ENCODE results near the gene RELL1. TPM values are rescaled to one million over a fixed set of nuclear protein-coding genes. Genes with fewer than 3 reads are reported as not detected.

The RELL1 gene
- total RNA-seq, 2 experiments from 2014 or later: 53.5 to 62.3 TPM

GRCh38 chr4:37678624-37679023 lies 7.6 kb downstream of the RELL1 start:
- peak overlapping the region; percentile 94 for H3K27ac ChIP-seq (ENCODE audit: low read depth, low read length, poor library complexity, severe bottlenecking)
- H3K9me3 ChIP-seq (ENCODE audit: low read length): no peaks in the 10 kb centered on the region
- peak overlapping the region; percentile 34 for H3K4me2 ChIP-seq (ENCODE audit: low read length)
- no peak for TF ChIP-seq CTCF (conservative IDR thresholded peaks at IDR 0.05; ENCODE audit: low read length)
- no peak for TF ChIP-seq EZH2phosphoT487 (IDR thresholded peaks at IDR 0.05; ENCODE audit: borderline replicate concordance, low read depth, low read length)
- no peak overlapping the region for H2AFZ ChIP-seq (ENCODE audit: low read length)
- no peak overlapping the region for H3K4me3 ChIP-seq (ENCODE audit: low read depth, low read length, poor library complexity, severe bottlenecking)
- ChIA-PET POLR2A (no interaction called here), CTCF (ENCODE audit: unreplicated experiment) (no interaction called here)
- H4K20me1 ChIP-seq (ENCODE audit: insufficient read depth, low read length): peaks cover 4% of the 10 kb centered on the region; the same call in 1 of the 2 replicates
- no peaks in the 10 kb centered on the region for H3K9me2 ChIP-seq (ENCODE audit: insufficient read depth, low read length)
- peaks cover 96% of the 10 kb centered on the region for H3K4me1 ChIP-seq (ENCODE audit: insufficient read depth, low read length, poor library complexity, severe bottlenecking)
- no peak for DNase-seq (ENCODE audit: low spot score)
- intact Hi-C loops (cut with micrococcal nuclease; ENCODE audit: unreplicated experiment): no loop called here
- peaks cover 94% of the 10 kb centered on the region for H3K79me2 ChIP-seq (ENCODE audit: insufficient read depth, low read depth, low read length)
- no TSS peak for BruUV-seq (replicated peaks)
- H3K36me3 ChIP-seq (ENCODE audit: insufficient read depth, low read length): peaks cover 33% of the 10 kb centered on the region

GRCh38 chr4:37675587-37676290 lies 10.4 kb downstream of the RELL1 start:
- Histone ChIP-seq H3K79me2 (ENCODE audit: insufficient read depth, low read depth, low read length) (peaks cover 94% of the 10 kb centered on the region), H3K9me2 (ENCODE audit: insufficient read depth, low read length) (no peaks in the 10 kb centered on the region), H3K4me2 (ENCODE audit: low read length) (peak overlapping the region; percentile 77), H3K36me3 (ENCODE audit: insufficient read depth, low read length) (peaks cover 50% of the 10 kb centered on the region), H2AFZ (ENCODE audit: low read length) (peak overlapping the region; percentile 12; the same call in 1 of the 2 replicates), H4K20me1 (ENCODE audit: insufficient read depth, low read length) (peaks cover 4% of the 10 kb centered on the region; the same call in 1 of the 2 replicates), H3K27ac (ENCODE audit: low read depth, low read length, poor library complexity, severe bottlenecking) (peak overlapping the region; percentile 94), H3K4me1 (ENCODE audit: insufficient read depth, low read length, poor library complexity, severe bottlenecking) (peaks cover 74% of the 10 kb centered on the region), H3K4me3 (ENCODE audit: low read depth, low read length, poor library complexity, severe bottlenecking) (peak overlapping the region; percentile 53), H3K9me3 (ENCODE audit: low read length) (no peaks in the 10 kb centered on the region)
- no TSS peak for BruUV-seq (replicated peaks)
- ChIA-PET CTCF (ENCODE audit: unreplicated experiment) (interaction anchor here (1.1 kb wide), 1 partner anchor 26 kb away, joined by 3 read pairs; no protein-coding TSS in a partner anchor), POLR2A (interaction anchor here (0.6 to 3.5 kb wide), 10 partner anchors 11 to 214 kb away, joined by 3 to 13 read pairs (median 5); partner anchors contain the start of gene RELL1)
- TF ChIP-seq CTCF (conservative IDR thresholded peaks at IDR 0.05; ENCODE audit: low read length) (no peak), EZH2phosphoT487 (IDR thresholded peaks at IDR 0.05; ENCODE audit: borderline replicate concordance, low read depth, low read length) (no peak)
- peak; percentile 95 for DNase-seq (ENCODE audit: low spot score)
- intact Hi-C loops (cut with micrococcal nuclease; ENCODE audit: unreplicated experiment): loop anchor here (1.0 to 2.0 kb wide), 3 partner anchors 10 to 303 kb away; no protein-coding TSS in a partner anchor

- H3K79me2 ChIP-seq (ENCODE audit: insufficient read depth, low read depth, low read length): peaks cover 88% of the 10 kb centered on the region
- H4K20me1 ChIP-seq (ENCODE audit: insufficient read depth, low read length): peaks cover 4% of the 10 kb centered on the region; the same call in 1 of the 2 replicates
- TF ChIP-seq EZH2phosphoT487 (IDR thresholded peaks at IDR 0.05; ENCODE audit: borderline replicate concordance, low read depth, low read length) (no peak), CTCF (conservative IDR thresholded peaks at IDR 0.05; ENCODE audit: low read length) (no peak)
- intact Hi-C loops (cut with micrococcal nuclease; ENCODE audit: unreplicated experiment): no loop called here
- H3K4me3 ChIP-seq (ENCODE audit: low read depth, low read length, poor library complexity, severe bottlenecking): peak overlapping the region; percentile 53
- H2AFZ ChIP-seq (ENCODE audit: low read length): no peak overlapping the region
- peaks cover 64% of the 10 kb centered on the region for H3K4me1 ChIP-seq (ENCODE audit: insufficient read depth, low read length, poor library complexity, severe bottlenecking)
- H3K9me2 ChIP-seq (ENCODE audit: insufficient read depth, low read length): no peaks in the 10 kb centered on the region
- no peaks in the 10 kb centered on the region for H3K9me3 ChIP-seq (ENCODE audit: low read length)
- ChIA-PET CTCF (ENCODE audit: unreplicated experiment) (no interaction called here), POLR2A (interaction anchor here (0.6 to 3.5 kb wide), 5 partner anchors 10 to 1465 kb away, joined by 3 to 13 read pairs (median 3); no protein-coding TSS in a partner anchor)
- peaks cover 42% of the 10 kb centered on the region for H3K36me3 ChIP-seq (ENCODE audit: insufficient read depth, low read length)
- peak overlapping the region; percentile 77 for H3K4me2 ChIP-seq (ENCODE audit: low read length)
- H3K27ac ChIP-seq (ENCODE audit: low read depth, low read length, poor library complexity, severe bottlenecking): peak overlapping the region; percentile 94
- DNase-seq (ENCODE audit: low spot score): no peak
- no TSS peak for BruUV-seq (replicated peaks)
Measured at GRCh38 chr4:37674439-37674838, 11.7 kb downstream of the RELL1 start.
